H1 (cell line): ENCODE data around the gene OSGEP. TPM values are rescaled to one million over a fixed set of nuclear protein-coding genes. Genes with fewer than 3 reads are reported as not detected.
"Not testable (repeated sequence)": the region's sequence is repeated elsewhere in the genome, so short reads cannot be mapped to it uniquely, and the experiment has no call there.

Source experiments
- CTCF ChIA-PET: fragments of 300-600 bp; sonication (Branson Sonifier 250); formaldehyde crosslinking; loops from one replicate; lab custom pipeline; 2021; ENCODE audit not compliant: partially characterized antibody; lab: Charles Lee
- POLR2A ChIA-PET: fragments of 300-600 bp; sonication (Branson Sonifier 250); formaldehyde crosslinking; loops from one replicate; lab custom pipeline; 2021; ENCODE audit warnings: inconsistent platforms; ENCODE audit not compliant: partially characterized antibody; lab: Charles Lee
- DNase-seq, 2 experiments: peaks; one replicate each; pipeline versions ENCODE4 v3.0.0 to v3.0.0-alpha.2; 2010 to 2022; ENCODE audit warnings: low spot score in 2 of 2, low read depth in 1 of 2, mixed read lengths in 1 of 2
- FAIRE-seq: peaks from 2 replicates; lab custom pipeline; 2011; peaks lifted over from hg19 to GRCh38; lab: Jason Lieb, UNC
- H2AFZ ChIP-seq: 2 replicates; pipeline ENCODE4 v1.8.1; 2012; ENCODE audit warnings: low read length, inconsistent platforms
- H2AK5ac ChIP-seq: 2 replicates; pipeline ENCODE4 v1.6.1; 2013; ENCODE audit warnings: low read depth, low read length
- H2BK120ac ChIP-seq: replicated peaks from 2 replicates; pipeline ENCODE3; 2013; ENCODE audit warnings: low read depth, low read length, inconsistent platforms
- H2BK12ac ChIP-seq: 2 replicates; pipeline ENCODE4 v1.6.1; 2013; ENCODE audit warnings: low read depth, low read length
- H2BK15ac ChIP-seq: 2 replicates; pipeline ENCODE4 v1.6.1; 2013; ENCODE audit warnings: low read length
- H2BK20ac ChIP-seq: 2 replicates; pipeline ENCODE4 v1.6.1; 2013; ENCODE audit warnings: low read length
- H2BK5ac ChIP-seq: 2 replicates; pipeline ENCODE4 v1.6.1; 2013; ENCODE audit warnings: low read depth, low read length
- H3K14ac ChIP-seq: 2 replicates; pipeline ENCODE4 v1.6.1; 2013; ENCODE audit warnings: inconsistent platforms; ENCODE audit not compliant: insufficient read length
- H3K18ac ChIP-seq: 2 replicates; pipeline ENCODE4 v1.6.1; 2013; ENCODE audit warnings: low read length; ENCODE audit errors: extremely low read depth
- H3K23ac ChIP-seq: 2 replicates; pipeline ENCODE4 v1.6.1; 2013; ENCODE audit warnings: inconsistent platforms; ENCODE audit not compliant: insufficient read length
- H3K23me2 ChIP-seq: 2 replicates; pipeline ENCODE4 v1.6.1; 2013; ENCODE audit warnings: low read depth, low read length
- H3K27ac ChIP-seq: 2 replicates; pipeline ENCODE4 v1.6.1; 2011; ENCODE audit warnings: low read depth, low read length, inconsistent platforms
- H3K27me3 ChIP-seq, 4 experiments: replicated peaks in 1 of 4; 1 replicate in 1 of 4; 2 replicates in 3 of 4; pipeline versions ENCODE4 v1.6.1 to v1.8.1; 2011 to 2013; ENCODE audit warnings: low read length in 3 of 4, mild to moderate bottlenecking in 3 of 4, inconsistent platforms in 2 of 4, mixed read lengths in 2 of 4, moderate library complexity in 1 of 4; ENCODE audit not compliant: control insufficient read depth in 3 of 4, insufficient read depth in 3 of 4; ENCODE audit errors: extremely low read depth in 1 of 4
- H3K36me3 ChIP-seq, 4 experiments: 2 replicates each; pipeline versions ENCODE4 v1.6.1 to v1.8.1; 2011 to 2013; ENCODE audit warnings: mild to moderate bottlenecking in 4 of 4, low read length in 3 of 4, moderate library complexity in 2 of 4, control low read depth in 1 of 4, inconsistent platforms in 1 of 4; ENCODE audit not compliant: insufficient read depth in 4 of 4, control insufficient read depth in 2 of 4
- H3K4ac ChIP-seq: replicated peaks from 2 replicates; pipeline ENCODE3; 2013; ENCODE audit warnings: low read length, low read depth, mixed read lengths, inconsistent platforms; ENCODE audit not compliant: insufficient read length
- H3K4me1 ChIP-seq, 4 experiments: replicated peaks in 1 of 4; 1 replicate in 1 of 4; 2 replicates in 3 of 4; pipeline versions ENCODE4 v1.6.1 to v1.8.1; 2011 to 2013; ENCODE audit warnings: low read length in 3 of 4, inconsistent platforms in 2 of 4, mixed read lengths in 1 of 4; ENCODE audit not compliant: insufficient read depth in 4 of 4, control insufficient read depth in 3 of 4
- H3K4me2 ChIP-seq, 2 experiments: 2 replicates each; pipeline versions ENCODE4 v1.6.1 to v1.8.1; 2011 to 2013; ENCODE audit warnings: low read depth in 2 of 2, low read length in 2 of 2, control low read depth in 1 of 2, inconsistent platforms in 1 of 2, mild to moderate bottlenecking in 1 of 2; ENCODE audit not compliant: insufficient read depth in 1 of 2
- H3K4me3 ChIP-seq, 4 experiments: fragments of 200-600, 300-600 bp in 1 of 4; sonication (generic), shearing (Covaris generic), sonication (Bioruptor Twin) in 1 of 4; 2 replicates each; pipeline versions ENCODE4 v1.5.1 to v1.8.1; 2011 to 2016; ENCODE audit warnings: low read length in 4 of 4, low read depth in 3 of 4, control low read depth in 2 of 4, inconsistent platforms in 2 of 4, mild to moderate bottlenecking in 2 of 4, mixed read lengths in 1 of 4, moderate library complexity in 1 of 4; ENCODE audit not compliant: insufficient read depth in 2 of 4; ENCODE audit errors: extremely low read depth in 1 of 4
- H3K56ac ChIP-seq: replicated peaks from 2 replicates; pipeline ENCODE3; 2013; ENCODE audit warnings: low read depth, mild to moderate bottlenecking, mixed read lengths, low read length, inconsistent platforms; ENCODE audit not compliant: insufficient read length
- H3K79me1 ChIP-seq: 2 replicates; pipeline ENCODE4 v1.6.1; 2013; ENCODE audit warnings: low read depth, low read length, control low read depth
- H3K79me2 ChIP-seq, 2 experiments: 2 replicates each; pipeline versions ENCODE4 v1.6.1 to v1.8.1; 2012 to 2013; ENCODE audit warnings: low read length in 2 of 2, mild to moderate bottlenecking in 2 of 2, inconsistent platforms in 1 of 2; ENCODE audit not compliant: insufficient read depth in 2 of 2, control insufficient read depth in 1 of 2
- H3K9ac ChIP-seq, 4 experiments: replicated peaks in 1 of 4; 1 replicate in 1 of 4; 2 replicates in 3 of 4; pipeline versions ENCODE4 v1.6.1 to v1.8.1; 2011 to 2013; ENCODE audit warnings: low read depth in 3 of 4, low read length in 3 of 4, control low read depth in 2 of 4, mild to moderate bottlenecking in 2 of 4, moderate library complexity in 2 of 4, inconsistent platforms in 1 of 4; ENCODE audit errors: extremely low read depth in 1 of 4
- H3K9me3 ChIP-seq, 2 experiments: 2 replicates each; pipeline versions ENCODE4 v1.6.1 to v1.8.1; 2012 to 2013; ENCODE audit warnings: mild to moderate bottlenecking in 2 of 2, moderate library complexity in 2 of 2, control low read depth in 1 of 2, inconsistent platforms in 1 of 2, low read depth in 1 of 2, low read length in 1 of 2, mixed read lengths in 1 of 2; ENCODE audit not compliant: insufficient read depth in 2 of 2
- H4K20me1 ChIP-seq, 2 experiments: replicated peaks in 1 of 2; 2 replicates each; pipeline versions ENCODE3 to v1.8.1; 2011 to 2013; ENCODE audit warnings: inconsistent platforms in 2 of 2, low read length in 2 of 2, mild to moderate bottlenecking in 1 of 2; ENCODE audit not compliant: insufficient read depth in 2 of 2, control insufficient read depth in 1 of 2
- H4K5ac ChIP-seq: 2 replicates; pipeline ENCODE4 v1.6.1; 2013; ENCODE audit warnings: low read length, low read depth, mixed read lengths, inconsistent platforms; ENCODE audit not compliant: insufficient read length
- H4K8ac ChIP-seq: 2 replicates; pipeline ENCODE4 v1.8.0; 2013; ENCODE audit warnings: mild to moderate bottlenecking, moderate library complexity, low read length, inconsistent platforms; ENCODE audit not compliant: insufficient read depth; ENCODE audit errors: extremely low read depth
- H4K91ac ChIP-seq: replicated peaks from 2 replicates; pipeline ENCODE3; 2013; ENCODE audit warnings: low read length, mixed read lengths, inconsistent platforms; ENCODE audit not compliant: insufficient read length
- WGBS, 2 experiments: shearing (Covaris generic) in 1 of 2; methylation state at CpG; one replicate each; pipeline versions ENCODE4 v1.1.6 to v1.1.7; 2013 to 2015; ENCODE audit warnings: low lambda C conversion rate in 2 of 2, mixed read lengths in 2 of 2, inconsistent platforms in 1 of 2, low coverage in 1 of 2, missing lambda C conversion rate in 1 of 2; ENCODE audit not compliant: insufficient replicate concordance in 2 of 2, insufficient coverage in 1 of 2, insufficient read length in 1 of 2; ENCODE audit errors: extremely low coverage in 1 of 2, missing lambda C conversion rate in 1 of 2; 5-methylcytosine and 5-hydroxymethylcytosine counted together
- polyA plus RNA-seq, 7 experiments: library from polyadenylated mRNA; depleted of rRNA in 3 of 7; stranded (reverse) in 5 of 7; unstranded in 2 of 7; fragments of >200 nt in 5 of 7; fragments of 200-250 nt in 2 of 7; gene quantifications; 1 replicate in 5 of 7; 2 replicates in 1 of 7; 4 replicates in 1 of 7; pipeline versions ENCODE4 v1.2.1 to v1.2.3, GENCODE V29; 2011 to 2013; ENCODE audit warnings: missing spikeins in 2 of 7, mixed read lengths in 2 of 7
- total RNA-seq: library from RNA; stranded (reverse); fragmentation: NEBNext Ultra II Directional; extraction: Animal tissue kit (Norgen Biotek cat#: 25700); gene quantifications from 2 replicates; pipeline ENCODE4 v1.2.1, GENCODE V29; 2021

Gene OSGEP
- total and polyA plus RNA-seq, 2 of the 8 experiments (the other 6 are each of a cell fraction or from before 2014, with no cell fraction given), result 34.4 to 78.6 TPM

DNA sequence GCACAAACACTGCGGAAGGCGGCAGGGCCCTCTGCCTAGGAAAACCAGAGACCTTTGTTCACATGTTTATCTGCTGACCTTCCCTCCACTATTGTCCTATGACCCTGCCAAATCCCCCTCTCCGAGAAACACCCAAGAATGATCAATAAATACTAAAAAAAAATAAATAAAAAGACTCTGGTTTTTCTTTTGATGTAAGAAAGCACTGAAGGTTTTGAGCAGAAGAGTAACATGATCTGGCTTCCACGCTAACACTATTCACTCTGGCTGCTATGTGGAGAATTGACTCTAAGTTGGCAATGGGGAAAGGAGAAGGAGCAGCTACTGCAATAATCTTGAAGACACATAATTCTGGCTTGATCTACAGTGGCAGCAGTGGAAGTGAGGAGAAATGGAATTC lies 11.0 kb downstream of the OSGEP start:
- not testable (repeated sequence) for H3K27ac ChIP-seq

More for the DNA sequence above, 11.0 kb downstream of the OSGEP start:
- H4K91ac ChIP-seq, H2BK20ac ChIP-seq, DNase-seq, H2BK5ac ChIP-seq, H3K9ac ChIP-seq, H4K20me1 ChIP-seq, H3K23me2 ChIP-seq, H3K79me2 ChIP-seq, H2AK5ac ChIP-seq, H2AFZ ChIP-seq, H3K4ac ChIP-seq, H3K4me3 ChIP-seq, H3K4me1 ChIP-seq, H4K5ac ChIP-seq, H3K79me1 ChIP-seq, H3K4me2 ChIP-seq, H3K9me3 ChIP-seq, H3K23ac ChIP-seq, FAIRE-seq, H2BK12ac ChIP-seq, H2BK120ac ChIP-seq, H3K14ac ChIP-seq, H3K18ac ChIP-seq, H3K56ac ChIP-seq, H4K8ac ChIP-seq, H2BK15ac ChIP-seq, H3K27me3 ChIP-seq: not testable (repeated sequence)
- WGBS, 2 experiments, result 92% methylated on average over 2 of the region's 4 CpGs; no CpG with 5 or more reads in 1 of the 2 experiments
- H3K36me3 ChIP-seq, result peaks cover 26 to 34% (median 33%) of the 10 kb centered on the region in 4 experiments
- POLR2A ChIA-PET, result interaction anchor here (1.0 to 8.2 kb wide), 4 partner anchors 8 to 100 kb away, joined by 3 to 68 read pairs (median 32); partner anchors contain the start of genes APEX1, KLHL33, OSGEP and PARP2
- CTCF ChIA-PET, result interaction anchor here (1.2 to 2.1 kb wide), 3 partner anchors 14 to 164 kb away, joined by 4 to 5 read pairs (median 4); no protein-coding TSS in a partner anchor
